Stimulated activated CD4-positive, alpha-beta T cell treated with anti-CD3 and anti-CD28 coated beads, TNF-alpha, amount 100 ng/mL, for 48 hours (primary cell): ENCODE data around the gene NOP16.

Experiments
- DNase-seq, 3 donors: peaks; one replicate each; pipeline ENCODE4 v3.0.0-alpha.2; 2020; ENCODE audit warnings: low read depth in 3 of 3

NOP16 gene

DNA sequence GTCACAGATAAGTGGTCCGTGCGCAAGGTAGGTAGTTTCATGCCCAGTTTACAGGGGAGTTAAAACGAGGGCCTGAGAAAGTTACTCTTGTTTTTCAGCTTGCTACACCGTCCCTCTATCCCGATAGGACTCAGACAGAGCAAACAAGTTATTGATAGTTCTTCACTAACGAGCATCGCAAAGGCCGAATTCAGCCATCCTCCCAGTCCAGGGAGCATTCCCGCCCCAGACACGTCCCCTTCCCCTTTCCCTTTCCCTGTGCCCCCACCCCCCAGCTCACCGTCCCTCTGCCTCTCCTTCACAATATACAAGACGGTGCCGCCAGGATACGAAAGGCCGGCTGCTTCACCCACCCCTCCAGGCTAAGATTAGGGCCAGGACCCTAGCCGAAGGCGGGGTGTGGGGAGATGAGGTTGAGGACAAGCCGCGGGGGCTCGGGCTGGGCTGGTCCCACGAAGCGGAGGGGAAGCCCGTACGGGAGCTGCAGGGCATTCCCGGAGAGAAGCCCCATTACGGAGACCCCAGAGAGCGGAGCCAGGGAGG, 27.4 kb downstream of the NOP16 start:
- DNase-seq, result no peak

DNA sequence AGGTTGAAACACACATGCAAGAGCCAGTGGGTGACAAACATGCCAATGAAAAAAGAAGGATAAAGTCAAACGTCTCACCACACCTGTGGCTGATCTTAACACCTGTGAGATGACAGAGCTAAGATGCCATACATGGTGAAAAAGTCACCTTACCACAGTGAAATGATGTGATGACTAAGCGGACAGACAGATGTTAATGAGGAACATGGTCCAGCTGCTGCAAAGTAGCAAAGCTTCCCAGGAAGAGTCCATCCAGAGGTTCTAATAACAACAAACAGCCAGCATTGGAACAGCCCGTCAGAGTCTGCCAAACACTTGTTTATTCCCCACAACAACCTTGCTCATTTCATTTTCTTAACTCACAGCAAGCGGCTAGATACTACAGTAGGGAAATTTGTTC, 28.7 kb downstream of the NOP16 start:
- no peak for DNase-seq

DNA sequence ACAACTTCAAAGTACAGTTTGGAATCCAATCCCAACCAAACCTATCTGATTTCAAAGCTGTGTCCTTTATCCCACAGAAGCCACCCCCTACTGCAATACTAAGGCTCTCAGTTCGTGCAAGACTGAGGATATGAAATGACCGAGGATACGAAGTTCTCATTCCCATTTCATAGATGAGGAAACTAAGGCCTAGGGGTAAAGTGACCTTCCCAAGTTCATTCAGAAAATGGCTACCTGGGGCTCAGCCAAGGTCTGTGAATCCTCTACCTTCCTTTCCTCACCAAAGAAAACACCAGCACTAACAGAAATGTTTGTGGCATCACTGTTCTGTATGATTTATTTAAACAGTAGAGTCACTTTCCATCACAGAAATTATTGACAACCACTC, 32.2 kb downstream of the NOP16 start:
- DNase-seq, result no peak

DNA sequence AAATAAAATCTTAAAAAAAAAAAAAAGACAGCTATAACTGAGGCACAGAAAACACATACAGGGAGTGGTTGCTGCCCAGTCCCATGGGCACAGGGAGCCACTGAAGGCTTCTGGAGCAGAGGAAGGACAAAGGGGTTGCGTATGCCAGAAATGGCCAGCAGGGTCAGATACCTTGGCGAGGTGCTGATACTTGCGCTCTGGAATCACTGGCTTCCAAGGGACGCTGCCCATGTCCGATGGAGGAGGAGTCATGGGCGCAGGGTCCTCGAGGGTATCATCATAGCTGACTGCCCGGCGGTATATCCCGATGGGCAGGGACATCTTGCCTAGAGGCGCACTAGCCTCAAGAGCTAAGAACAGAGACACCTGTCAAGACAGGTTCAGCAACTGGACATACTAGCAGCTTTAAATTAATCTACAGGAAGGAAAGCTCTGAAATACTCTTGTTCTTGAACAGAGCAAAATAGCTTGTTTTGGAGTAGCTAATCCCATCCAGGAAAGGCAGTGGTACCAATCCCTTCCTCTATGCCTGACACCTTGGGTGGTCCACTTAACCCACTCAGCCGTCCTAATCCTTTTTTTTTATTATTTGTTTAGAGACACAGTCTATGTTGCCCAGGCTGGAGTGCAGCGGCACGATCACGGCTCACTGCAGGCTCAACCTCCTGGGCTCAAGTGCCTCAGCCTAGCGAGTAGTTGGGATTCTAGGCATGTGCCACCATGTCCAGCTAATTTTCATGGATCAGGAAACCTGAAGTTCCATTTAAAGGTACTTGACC, 32.8 kb downstream of the NOP16 start:
- DNase-seq, result no peak

DNA sequence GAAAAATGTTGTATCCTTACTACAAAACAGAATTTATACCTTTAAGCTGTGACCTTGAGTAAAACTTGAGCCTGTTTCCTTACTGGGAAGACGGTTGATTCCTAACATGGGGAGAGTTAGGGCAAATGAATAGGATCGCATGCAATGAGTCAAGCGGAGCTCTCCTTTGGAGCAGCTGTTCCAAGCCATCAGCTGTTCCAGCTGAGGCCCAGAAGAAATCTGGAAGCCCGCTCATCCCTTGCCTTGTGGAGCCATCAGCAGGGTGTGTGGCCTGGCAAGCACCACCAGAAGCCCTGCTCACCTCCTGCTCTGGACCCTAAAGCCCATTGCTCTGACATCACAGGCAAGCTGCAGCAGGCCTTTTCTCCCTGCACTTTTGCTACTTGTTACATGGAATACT, 34.9 kb downstream of the NOP16 start:
- no peak for DNase-seq

DNA sequence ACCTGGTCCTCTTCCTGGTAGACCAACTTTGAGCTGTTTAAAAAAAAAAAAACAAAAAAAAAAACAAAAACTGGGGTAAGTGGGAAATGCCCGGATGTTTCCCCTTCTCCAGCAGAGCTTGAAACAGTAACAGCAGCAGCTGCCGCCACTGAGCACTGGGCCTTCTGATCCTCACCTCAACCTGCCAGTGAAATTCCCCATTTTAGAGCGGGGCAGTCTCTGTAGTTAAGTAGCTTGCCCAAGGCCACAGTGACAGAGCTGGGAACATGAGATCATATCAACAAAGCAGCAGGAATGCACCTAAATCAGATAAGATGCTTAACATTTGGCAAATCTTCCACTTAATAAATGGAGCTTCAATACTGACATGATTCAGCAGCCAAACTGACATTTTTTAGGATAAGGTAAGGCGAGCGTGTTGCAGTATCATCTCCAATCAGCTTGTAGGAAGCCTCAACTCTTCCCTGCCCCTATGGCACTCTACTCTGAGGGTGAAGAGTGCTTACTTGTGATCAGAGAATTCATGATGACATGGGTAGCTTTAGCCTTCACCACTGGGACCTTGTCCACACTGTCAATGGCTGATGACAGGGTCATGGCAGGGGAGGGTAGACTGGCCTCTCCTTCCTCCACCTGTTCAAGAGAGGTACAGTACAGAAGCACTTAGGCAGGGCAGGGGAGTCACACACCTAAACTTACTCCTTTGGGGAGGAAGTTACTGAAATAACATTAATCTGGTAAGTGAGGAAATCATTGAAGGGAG, 36.1 kb downstream of the NOP16 start:
- no peak for DNase-seq

DNA sequence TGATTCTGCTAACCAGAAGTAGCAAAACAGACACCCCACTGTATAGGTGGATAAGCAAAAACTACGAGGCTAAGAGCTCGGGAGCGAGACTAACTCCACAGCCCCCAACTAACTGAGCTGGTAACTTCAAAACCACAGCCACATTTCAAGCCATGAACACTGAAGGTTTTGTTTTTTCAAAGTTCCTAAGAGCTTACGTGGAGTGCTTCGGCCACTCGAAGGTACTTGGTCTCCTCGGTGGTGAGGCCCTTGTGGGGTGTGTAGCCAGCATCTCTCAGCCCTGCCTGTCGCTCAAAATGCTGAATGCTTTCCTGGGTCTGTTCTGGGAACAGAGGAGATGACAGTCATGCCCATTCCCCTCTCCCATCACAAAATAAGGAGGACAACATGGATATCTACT, 38.0 kb downstream of the NOP16 start:
- no peak for DNase-seq

DNA sequence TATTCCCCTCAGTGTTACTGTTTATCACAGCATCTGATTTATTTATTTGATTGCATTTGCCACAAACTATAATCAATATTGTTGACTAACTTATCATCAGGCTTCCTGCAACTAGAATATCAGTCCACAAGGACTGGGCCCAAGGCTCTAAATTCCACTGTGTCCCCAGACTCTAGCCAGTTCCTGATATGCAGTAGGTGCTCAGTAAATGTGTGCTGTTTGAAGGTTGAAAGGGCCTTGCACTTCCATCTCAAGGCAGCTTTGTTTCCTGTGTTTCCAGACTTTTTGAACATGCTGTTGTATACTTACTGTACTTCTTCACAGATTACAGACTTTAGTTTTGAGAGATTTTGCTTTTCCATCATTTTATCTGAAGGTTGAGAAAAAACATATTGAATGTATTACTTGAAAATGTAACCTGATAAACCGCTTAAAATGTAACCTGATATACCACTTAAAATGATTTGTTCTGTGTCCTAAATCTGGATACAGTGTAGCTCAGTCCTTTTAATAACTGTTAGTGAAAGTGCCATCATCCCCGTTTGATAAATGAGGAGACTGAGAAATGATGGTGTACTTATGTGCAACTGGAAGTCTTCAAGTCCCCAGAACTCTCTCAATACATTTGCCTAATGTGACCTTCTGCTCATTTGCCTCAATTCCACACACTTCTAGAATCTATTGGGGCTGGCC, 45.5 kb downstream of the NOP16 start:
- DNase-seq, result no peak

DNA sequence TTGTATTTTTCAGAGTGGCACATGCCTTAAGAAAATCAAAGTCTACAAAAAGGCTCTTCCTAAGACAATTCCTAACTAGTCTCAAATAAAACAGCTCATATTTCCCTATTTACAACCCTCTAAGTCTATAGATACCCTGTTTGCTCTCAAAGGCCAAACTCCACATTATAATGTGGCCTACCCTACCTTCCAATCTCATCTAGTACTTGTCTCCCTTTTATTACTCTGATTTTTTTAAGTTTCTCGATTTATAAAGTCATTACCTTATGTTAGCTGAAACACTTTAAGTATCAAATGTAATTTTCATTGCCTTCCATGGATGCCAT, 46.3 kb downstream of the NOP16 start:
- no peak for DNase-seq

DNA sequence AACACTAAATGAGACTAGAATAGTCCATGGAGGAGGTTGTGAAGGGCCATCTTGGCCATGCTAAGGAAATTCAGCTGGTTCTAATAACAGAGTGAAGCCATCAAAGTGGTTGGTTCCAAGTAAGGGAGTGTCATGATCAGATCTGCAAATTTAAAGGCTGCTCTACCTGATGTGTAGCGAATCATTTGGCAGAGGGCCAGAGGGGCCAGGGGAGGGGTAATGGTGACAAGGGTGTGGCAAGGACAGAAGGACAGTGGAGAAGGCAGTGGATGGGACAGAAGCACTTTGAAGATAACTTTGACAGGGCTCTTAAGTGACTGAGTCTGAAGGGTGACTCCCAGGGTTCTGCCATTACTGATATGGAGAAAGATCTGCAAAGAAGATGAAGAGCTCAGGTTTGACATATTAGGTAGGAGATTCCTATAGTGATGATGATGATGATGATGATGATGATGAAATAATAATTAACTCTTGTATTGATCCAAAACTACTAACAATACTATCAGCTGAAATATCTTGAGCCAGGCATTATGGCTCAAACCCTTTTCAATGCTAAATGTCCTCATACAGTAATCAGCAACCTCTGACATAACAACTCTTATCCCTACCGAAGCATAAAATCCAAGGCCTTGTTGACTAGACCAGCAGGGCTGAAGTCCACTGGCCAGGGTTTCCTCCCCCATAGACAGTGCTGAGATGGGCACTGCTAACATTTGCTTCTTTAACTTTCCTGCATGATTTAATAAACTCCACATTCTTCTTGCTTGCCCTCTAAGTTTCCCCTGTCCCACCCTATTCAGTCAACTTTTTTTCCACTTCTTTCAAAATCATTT, 46.9 kb downstream of the NOP16 start:
- no peak for DNase-seq

DNA sequence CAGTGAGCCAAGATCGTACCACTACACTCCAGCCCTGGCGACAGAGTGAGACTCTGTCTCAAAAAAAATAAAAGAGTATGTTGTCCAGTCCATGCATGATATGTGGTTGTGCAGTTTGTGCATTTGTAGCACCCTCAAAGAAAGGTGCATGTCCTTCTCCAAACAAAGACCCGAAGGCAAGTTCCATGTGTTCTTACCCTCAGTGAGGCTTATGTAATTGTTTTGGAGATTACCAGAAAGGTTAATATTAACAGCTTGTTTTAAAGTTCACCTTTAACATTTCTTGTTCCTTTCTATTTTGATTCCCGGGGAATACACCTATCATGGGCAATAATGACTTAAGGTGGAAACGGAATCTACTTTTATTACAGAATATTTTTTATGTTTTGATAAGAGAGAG, 49.1 kb downstream of the NOP16 start:
- no peak for DNase-seq

DNA sequence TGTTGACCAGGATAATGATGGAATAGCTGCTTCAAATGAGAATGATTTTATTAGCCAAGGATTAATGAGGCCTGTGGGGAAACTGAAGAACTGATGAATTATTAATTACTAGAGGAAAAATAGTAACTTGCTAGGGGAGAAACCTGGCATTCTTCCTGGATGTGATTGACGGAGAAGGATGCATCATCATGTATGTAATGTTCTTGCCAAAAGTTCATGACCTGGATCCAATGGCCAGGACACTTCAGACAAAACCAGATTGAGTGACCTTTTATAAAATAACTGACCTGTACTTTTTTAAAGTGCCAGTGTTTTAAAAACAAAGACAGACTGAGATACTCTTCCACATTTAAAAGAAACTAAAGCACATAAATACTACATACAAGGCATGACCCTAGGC, 50.5 kb downstream of the NOP16 start:
- DNase-seq, result no peak

DNA sequence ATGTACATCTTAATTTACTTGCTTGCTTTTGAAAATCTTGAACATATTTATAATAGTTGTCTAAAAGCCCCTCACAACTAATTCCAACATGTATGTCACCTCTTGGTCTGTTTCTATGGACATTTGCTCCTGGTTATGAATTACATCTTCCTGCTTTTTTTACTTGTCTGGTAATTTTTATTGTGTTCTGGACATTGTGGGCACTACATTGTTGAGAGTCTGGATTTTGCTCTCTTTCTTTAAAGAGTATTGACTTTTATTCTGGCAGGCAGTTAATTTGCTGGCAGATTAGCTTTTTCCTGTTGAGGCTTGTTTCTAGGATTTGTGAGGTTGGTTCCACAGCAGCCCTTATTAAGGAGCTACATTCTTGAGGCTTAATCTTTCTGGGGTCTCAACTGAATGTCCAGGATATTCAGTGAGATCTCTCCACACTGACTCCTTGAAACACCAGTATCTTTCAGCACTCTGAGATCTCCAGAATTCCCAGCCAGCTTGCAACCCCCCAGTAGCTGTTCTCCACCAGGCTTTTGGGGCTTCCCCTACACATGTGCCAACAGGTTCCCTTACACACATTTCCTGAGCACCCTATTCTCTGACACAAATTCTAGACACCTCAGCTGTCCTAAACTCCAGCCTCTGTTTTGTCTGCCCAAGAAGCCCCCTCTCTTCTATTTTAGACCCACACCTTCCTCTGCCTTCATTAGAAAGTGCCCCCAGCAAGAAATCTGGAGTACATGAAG, 54.2 kb downstream of the NOP16 start:
- DNase-seq, result no peak
